OCI-LY3 (cell line): ENCODE measurements around the gene RHOA.

Source experiments
- CTCF ChIP-seq: fragments of 200-600, 300-600 bp; sonication (generic); IDR thresholded peaks from 2 replicates; pipeline ENCODE4 v1.5.1; 2014; ENCODE audit warnings: antibody characterized with exemption, low read length, low read depth
- EZH2phosphoT487 ChIP-seq: fragments of 200-600 bp; shearing (Covaris generic); IDR thresholded peaks from 2 replicates; pipeline ENCODE4 v1.6.1; 2018; ENCODE audit warnings: antibody characterized with exemption, mixed run types, low read depth

- no peak for TF ChIP-seq CTCF
- TF ChIP-seq EZH2phosphoT487, result no peak
These were observed 225 bp downstream of the RHOA start for GRCh38 chr3:49411535-49411967.
